Astrocyte (in vitro differentiated cells and primary cell): ENCODE data around the gene CEACAM1. TPM values are rescaled to one million over a fixed set of nuclear protein-coding genes. Genes with fewer than 3 reads are reported as not detected.

Experiments used
- DNase-seq: peaks from one replicate; pipeline ENCODE4 v3.0.0-alpha.2; 2010; ENCODE audit warnings: low read depth
- FAIRE-seq: peaks from 2 replicates; lab custom pipeline; 2011; peaks lifted over from hg19 to GRCh38; lab: Jason Lieb, UNC
- H2AFZ ChIP-seq: 2 replicates; pipeline ENCODE4 v1.6.0; 2012; ENCODE audit warnings: low read depth, low read length, inconsistent platforms
- H3K27ac ChIP-seq: 2 replicates; pipeline ENCODE4 v1.5.1; 2011; ENCODE audit warnings: low read depth, low read length, inconsistent platforms
- H3K27me3 ChIP-seq: 2 replicates; pipeline ENCODE4 v1.6.0; 2011; ENCODE audit warnings: low read length, inconsistent platforms; ENCODE audit not compliant: insufficient read depth
- H3K36me3 ChIP-seq: 2 replicates; pipeline ENCODE4 v1.5.1; 2011; ENCODE audit warnings: low read length, inconsistent platforms; ENCODE audit not compliant: insufficient read depth
- H3K4me1 ChIP-seq: 2 replicates; pipeline ENCODE4 v1.5.1; 2011; ENCODE audit warnings: low read length, inconsistent platforms; ENCODE audit not compliant: insufficient read depth
- H3K4me2 ChIP-seq: 2 replicates; pipeline ENCODE4 v1.6.0; 2012; ENCODE audit warnings: low read length, inconsistent platforms
- H3K4me3 ChIP-seq: 2 replicates; pipeline ENCODE4 v1.5.1; 2011; ENCODE audit warnings: low read depth, mild to moderate bottlenecking, low read length, inconsistent platforms; ENCODE audit not compliant: insufficient read depth
- H3K79me2 ChIP-seq: 2 replicates; pipeline ENCODE4 v1.6.0; 2012; ENCODE audit warnings: mild to moderate bottlenecking, low read length, inconsistent platforms; ENCODE audit not compliant: insufficient read depth
- H3K9ac ChIP-seq: 2 replicates; pipeline ENCODE4 v1.6.0; 2012; ENCODE audit warnings: mild to moderate bottlenecking, low read length, inconsistent platforms
- H3K9me3 ChIP-seq: 2 replicates; pipeline ENCODE4 v1.5.1; 2012; ENCODE audit warnings: low read depth, mild to moderate bottlenecking, low read length, inconsistent platforms; ENCODE audit not compliant: insufficient read depth
- H4K20me1 ChIP-seq: 2 replicates; pipeline ENCODE4 v1.6.0; 2012; ENCODE audit warnings: low read length, inconsistent platforms; ENCODE audit not compliant: insufficient read depth
- H3K27ac Mint-ChIP-seq: one replicate; pipeline ENCODE4 v1.8.0; 2021; ENCODE audit warnings: mild to moderate bottlenecking, mixed read lengths; ENCODE audit not compliant: unreplicated experiment
- H3K27me3 Mint-ChIP-seq: one replicate; pipeline ENCODE4 v1.8.0; 2021; ENCODE audit warnings: low read depth, mixed read lengths; ENCODE audit not compliant: unreplicated experiment
- H3K36me3 Mint-ChIP-seq: one replicate; pipeline ENCODE4 v1.8.0; 2021; ENCODE audit warnings: low read depth, mixed read lengths; ENCODE audit not compliant: unreplicated experiment
- H3K4me1 Mint-ChIP-seq: one replicate; pipeline ENCODE4 v1.8.0; 2021; ENCODE audit warnings: low read depth, mixed read lengths; ENCODE audit not compliant: unreplicated experiment
- H3K4me3 Mint-ChIP-seq: one replicate; pipeline ENCODE4 v1.8.0; 2021; ENCODE audit warnings: mild to moderate bottlenecking, moderate library complexity, mixed read lengths; ENCODE audit not compliant: unreplicated experiment
- H3K9me3 Mint-ChIP-seq: one replicate; pipeline ENCODE4 v1.8.0; 2021; ENCODE audit warnings: mild to moderate bottlenecking, mixed read lengths; ENCODE audit not compliant: unreplicated experiment
- EZH2 ChIP-seq: IDR thresholded peaks from 2 replicates; pipeline ENCODE4 v1.6.1; 2012; ENCODE audit warnings: mild to moderate bottlenecking, low read length, inconsistent platforms; ENCODE audit not compliant: insufficient read depth
- total RNA-seq: library from RNA; stranded (reverse); gene quantifications from 2 replicates; pipeline ENCODE4 v1.2.1, GENCODE V29; 2021
- TF ChIP-seq, protein P1 (sequence below): IDR thresholded peaks from 2 replicates; pipeline ENCODE4 v1.5.1; 2011; ENCODE audit warnings: low read depth, mild to moderate bottlenecking, inconsistent platforms, low read length, moderate library complexity; ENCODE audit not compliant: insufficient read depth

Gene CEACAM1
- total RNA-seq, 1 donor from 2014 or later: 1.1 TPM

DNA sequence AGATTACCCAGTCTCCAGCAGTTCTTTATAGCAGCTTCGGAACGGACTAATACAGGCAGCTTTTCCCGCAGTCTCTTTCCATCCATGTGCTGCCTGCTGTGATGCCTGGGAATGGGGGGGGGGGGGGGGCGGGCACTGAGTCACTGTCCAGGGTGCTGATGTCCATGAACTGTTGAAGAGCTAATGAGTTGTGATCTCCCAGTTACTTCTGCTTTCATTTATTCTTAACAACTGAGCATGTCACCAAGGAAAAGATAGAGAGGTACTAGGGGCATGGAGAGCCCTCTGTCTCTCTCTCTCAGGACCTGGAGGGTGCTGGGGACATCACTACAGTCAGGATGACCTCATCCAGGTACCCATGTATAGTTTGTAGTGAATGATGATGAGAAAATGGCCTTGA, 20.3 kb upstream of the CEACAM1 start:
- no peak for DNase-seq
- Histone ChIP-seq H3K9me3 (no peaks in the 10 kb centered on the region), H3K27ac (no peak overlapping the region), H3K79me2 (no peaks in the 10 kb centered on the region), H3K4me1 (no peaks in the 10 kb centered on the region), H2AFZ (no peak overlapping the region), H4K20me1 (no peaks in the 10 kb centered on the region), H3K4me2 (no peak overlapping the region), H3K36me3 (no peaks in the 10 kb centered on the region), H3K4me3 (no peak overlapping the region), H3K27me3 (no peaks in the 10 kb centered on the region), H3K9ac (no peak overlapping the region)
- Mint-ChIP-seq H3K4me3 (no peak overlapping the region), H3K36me3 (peaks cover 3% of the 10 kb centered on the region), H3K4me1 (peaks cover 4% of the 10 kb centered on the region), H3K9me3 (peaks cover 50% of the 10 kb centered on the region), H3K27me3 (peaks cover 72% of the 10 kb centered on the region), H3K27ac (no peak overlapping the region)
- TF ChIP-seq, protein P1, sequence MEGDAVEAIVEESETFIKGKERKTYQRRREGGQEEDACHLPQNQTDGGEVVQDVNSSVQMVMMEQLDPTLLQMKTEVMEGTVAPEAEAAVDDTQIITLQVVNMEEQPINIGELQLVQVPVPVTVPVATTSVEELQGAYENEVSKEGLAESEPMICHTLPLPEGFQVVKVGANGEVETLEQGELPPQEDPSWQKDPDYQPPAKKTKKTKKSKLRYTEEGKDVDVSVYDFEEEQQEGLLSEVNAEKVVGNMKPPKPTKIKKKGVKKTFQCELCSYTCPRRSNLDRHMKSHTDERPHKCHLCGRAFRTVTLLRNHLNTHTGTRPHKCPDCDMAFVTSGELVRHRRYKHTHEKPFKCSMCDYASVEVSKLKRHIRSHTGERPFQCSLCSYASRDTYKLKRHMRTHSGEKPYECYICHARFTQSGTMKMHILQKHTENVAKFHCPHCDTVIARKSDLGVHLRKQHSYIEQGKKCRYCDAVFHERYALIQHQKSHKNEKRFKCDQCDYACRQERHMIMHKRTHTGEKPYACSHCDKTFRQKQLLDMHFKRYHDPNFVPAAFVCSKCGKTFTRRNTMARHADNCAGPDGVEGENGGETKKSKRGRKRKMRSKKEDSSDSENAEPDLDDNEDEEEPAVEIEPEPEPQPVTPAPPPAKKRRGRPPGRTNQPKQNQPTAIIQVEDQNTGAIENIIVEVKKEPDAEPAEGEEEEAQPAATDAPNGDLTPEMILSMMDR: no peak
- TF ChIP-seq EZH2: no peak
- no peak for FAIRE-seq

DNA sequence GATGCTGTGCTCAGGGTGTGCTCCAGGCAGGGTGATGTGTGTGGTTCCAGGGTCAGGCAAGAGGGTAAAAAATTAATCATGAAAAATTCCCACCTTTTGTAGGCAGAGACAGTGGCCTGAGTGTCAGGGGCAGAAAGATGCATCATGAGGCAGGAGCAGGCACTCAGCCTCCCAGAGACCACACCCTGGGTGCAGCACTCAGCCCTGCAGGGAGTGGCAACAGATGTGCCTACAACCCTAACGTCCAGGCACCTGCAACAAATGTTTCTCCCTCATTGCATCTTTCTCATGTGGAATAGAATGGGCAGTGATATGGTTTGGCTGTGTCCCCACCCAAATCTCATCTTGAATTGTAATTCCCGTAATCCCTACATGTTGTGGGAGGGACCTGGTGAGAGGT, 19.6 kb upstream of the CEACAM1 start:
- Mint-ChIP-seq H3K4me1 (peaks cover under 1% of the 10 kb centered on the region), H3K36me3 (peaks cover 3% of the 10 kb centered on the region), H3K27ac (no peak overlapping the region), H3K27me3 (peaks cover 78% of the 10 kb centered on the region), H3K9me3 (peaks cover 50% of the 10 kb centered on the region), H3K4me3 (no peak overlapping the region)
- no peaks in the 10 kb centered on the region for H3K9me3 ChIP-seq
- FAIRE-seq: no peak
- no peak for TF ChIP-seq EZH2
- TF ChIP-seq, protein P1: no peak
- no peak overlapping the region for H2AFZ ChIP-seq
- H4K20me1 ChIP-seq: no peaks in the 10 kb centered on the region
- no peak overlapping the region for H3K9ac ChIP-seq
- no peaks in the 10 kb centered on the region for H3K4me1 ChIP-seq
- no peak overlapping the region for H3K27ac ChIP-seq
- no peaks in the 10 kb centered on the region for H3K27me3 ChIP-seq
- H3K36me3 ChIP-seq: no peaks in the 10 kb centered on the region
- H3K4me2 ChIP-seq: no peak overlapping the region
- no peak for DNase-seq
- no peaks in the 10 kb centered on the region for H3K79me2 ChIP-seq
- no peak overlapping the region for H3K4me3 ChIP-seq

DNA sequence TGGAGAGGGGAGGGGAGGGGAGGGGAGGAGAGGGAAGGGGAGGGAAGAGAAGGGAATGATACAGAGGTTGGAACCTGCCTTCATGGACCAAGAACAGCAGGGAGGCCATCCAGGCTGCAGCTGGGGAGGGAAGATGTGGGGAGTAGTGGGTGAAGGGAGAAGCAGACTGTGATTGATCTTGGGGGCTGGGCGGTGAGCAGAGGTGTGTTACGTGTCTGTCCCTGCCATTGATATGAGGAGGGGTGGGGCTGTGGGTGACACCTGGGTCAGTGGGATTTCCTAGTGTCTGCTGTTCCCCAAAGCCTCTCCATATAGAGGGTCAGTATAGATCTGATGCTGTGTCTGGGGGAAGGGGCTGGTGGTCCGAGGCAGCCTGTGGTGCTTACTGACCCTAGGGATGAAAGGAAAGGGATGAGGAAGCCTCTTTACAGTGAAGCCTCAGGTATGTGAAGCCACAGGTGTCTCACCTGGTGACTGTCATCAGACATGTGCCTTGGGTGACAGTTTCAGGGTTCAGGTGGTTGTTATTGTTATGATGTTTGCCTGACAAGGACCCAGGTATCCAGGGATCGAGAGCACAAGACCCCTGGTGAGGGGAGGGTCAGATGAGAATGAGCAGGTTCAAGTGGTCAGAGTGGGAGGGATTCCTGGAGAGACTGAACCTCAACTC, 18.7 kb upstream of the CEACAM1 start:
- H3K27ac ChIP-seq: no peak overlapping the region
- no peaks in the 10 kb centered on the region for H4K20me1 ChIP-seq
- H3K9ac ChIP-seq: no peak overlapping the region
- FAIRE-seq (no peak), DNase-seq (no peak)
- H3K4me1 ChIP-seq: no peaks in the 10 kb centered on the region
- TF ChIP-seq EZH2: no peak
- TF ChIP-seq, protein P1: no peak
- Mint-ChIP-seq H3K27me3 (peaks cover 77% of the 10 kb centered on the region), H3K9me3 (peaks cover 50% of the 10 kb centered on the region), H3K4me1 (no peaks in the 10 kb centered on the region), H3K4me3 (no peak overlapping the region), H3K36me3 (peaks cover 3% of the 10 kb centered on the region), H3K27ac (peak overlapping the region; percentile 47)
- no peaks in the 10 kb centered on the region for H3K36me3 ChIP-seq
- H2AFZ ChIP-seq: no peak overlapping the region
- no peak overlapping the region for H3K4me2 ChIP-seq
- H3K27me3 ChIP-seq: no peaks in the 10 kb centered on the region
- no peaks in the 10 kb centered on the region for H3K9me3 ChIP-seq
- no peaks in the 10 kb centered on the region for H3K79me2 ChIP-seq
- H3K4me3 ChIP-seq: no peak overlapping the region
